H1 (cell line): ENCODE data around the gene DGAT2.

Experiments used
- BRCA1 ChIP-seq: IDR thresholded peaks from 2 replicates; pipeline ENCODE4 v1.6.1; 2012; ENCODE audit warnings: low read depth, low read length, improper control_type of control experiment
- EZH2 ChIP-seq: fragments of 200-600 bp; sonication (generic); IDR thresholded peaks from 2 replicates; pipeline ENCODE4 v1.7.1; 2012; ENCODE audit warnings: low read depth, mild to moderate bottlenecking, moderate library complexity, low read length, inconsistent platforms; ENCODE audit not compliant: severe bottlenecking
- MAX ChIP-seq: IDR thresholded peaks from 2 replicates; pipeline ENCODE4 v1.6.1; 2012; ENCODE audit warnings: inconsistent platforms
- POLR2AphosphoS5 ChIP-seq: IDR thresholded peaks from 2 replicates; pipeline ENCODE4 v1.6.1; 2011; ENCODE audit warnings: low read depth, low read length
- SAP30 ChIP-seq: fragments of 300-600 bp; sonication (generic); IDR thresholded peaks from 2 replicates; pipeline ENCODE4 v1.7.1; 2012; ENCODE audit warnings: low read length, moderate library complexity, mild to moderate bottlenecking, inconsistent platforms; ENCODE audit not compliant: insufficient read depth, insufficient replicate concordance

GRCh38 chr11:75765116-75765515 is 3.5 kb upstream of the DGAT2 start:
- TF ChIP-seq POLR2AphosphoS5: no peak
- TF ChIP-seq SAP30: no peak
- TF ChIP-seq EZH2: no peak
- no peak for TF ChIP-seq MAX
- TF ChIP-seq BRCA1: no peak
